GM23338 (cell line): ENCODE results near the gene PARP9. TPM values are rescaled to one million over a fixed set of nuclear protein-coding genes. Genes with fewer than 3 reads are reported as not detected.

ENCODE experiments used
- ATAC-seq: fragments of 200-7000 bp; cut with Tn5 transposase; 3 replicates; pipeline ENCODE4 v1.9.1; 2020
- DNase-seq: peaks from one replicate; pipeline ENCODE4 v3.0.0-alpha.2; 2015; ENCODE audit warnings: low spot score
- H2AFZ ChIP-seq: fragments of 200-600 bp; sonication (generic); 2 replicates; pipeline ENCODE4 v1.8.0; 2016; ENCODE audit warnings: antibody characterized with exemption, mild to moderate bottlenecking, moderate library complexity
- H3F3A ChIP-seq: fragments of 200-600 bp; sonication (generic); replicated peaks from 2 replicates; pipeline ENCODE4 v1.8.0; 2017; ENCODE audit warnings: antibody characterized with exemption, mixed run types, low read depth
- H3K27ac ChIP-seq: fragments of 200-600 bp; sonication (generic); 2 replicates; pipeline ENCODE4 v1.6.1; 2016; ENCODE audit warnings: low read depth
- H3K27me3 ChIP-seq: fragments of 200-600 bp; sonication (generic); 2 replicates; pipeline ENCODE4 v1.8.0; 2016; ENCODE audit warnings: mild to moderate bottlenecking, mixed run types, moderate library complexity; ENCODE audit not compliant: insufficient read depth
- H3K36me3 ChIP-seq: fragments of 200-600 bp; sonication (generic); 2 replicates; pipeline ENCODE4 v1.8.0; 2016; ENCODE audit warnings: mild to moderate bottlenecking; ENCODE audit not compliant: insufficient read depth
- H3K4me1 ChIP-seq: fragments of 200-600 bp; sonication (generic); 2 replicates; pipeline ENCODE4 v1.8.0; 2016; ENCODE audit warnings: mild to moderate bottlenecking, moderate library complexity; ENCODE audit not compliant: insufficient read depth
- H3K4me2 ChIP-seq: fragments of 200-600 bp; sonication (generic); 2 replicates; pipeline ENCODE4 v1.7.1; 2017; ENCODE audit warnings: mixed run types
- H3K4me3 ChIP-seq: fragments of 200-600 bp; sonication (generic); 2 replicates; pipeline ENCODE4 v1.6.1; 2016; ENCODE audit warnings: mixed run types
- H3K79me2 ChIP-seq: fragments of 200-600 bp; sonication (generic); replicated peaks from 2 replicates; pipeline ENCODE4 v1.8.0; 2017; ENCODE audit warnings: mild to moderate bottlenecking; ENCODE audit not compliant: insufficient read depth
- H3K9me2 ChIP-seq: fragments of 200-600 bp; sonication (generic); 2 replicates; pipeline ENCODE4 v1.8.0; 2017; ENCODE audit not compliant: insufficient read depth
- H4K20me1 ChIP-seq: fragments of 200-600 bp; sonication (generic); replicated peaks from 2 replicates; pipeline ENCODE4 v1.8.0; 2017; ENCODE audit warnings: mild to moderate bottlenecking; ENCODE audit not compliant: insufficient read depth
- H3K27ac Mint-ChIP-seq: 2 replicates; pipeline ENCODE4 v1.8.0; 2020; ENCODE audit warnings: inconsistent platforms, mild to moderate bottlenecking, moderate library complexity, mixed read lengths
- H3K27me3 Mint-ChIP-seq: 3 replicates; pipeline ENCODE4 v1.8.0; 2022; ENCODE audit warnings: low read depth, mild to moderate bottlenecking, moderate library complexity, mixed read lengths, inconsistent platforms; ENCODE audit not compliant: insufficient read depth, poor library complexity
- H3K36me3 Mint-ChIP-seq: 3 replicates; pipeline ENCODE4 v1.8.0; 2021; ENCODE audit warnings: low read depth, mild to moderate bottlenecking, inconsistent platforms, moderate library complexity, mixed read lengths
- H3K4me1 Mint-ChIP-seq: 3 replicates; pipeline ENCODE4 v1.8.0; 2020; ENCODE audit warnings: mild to moderate bottlenecking, inconsistent platforms, mixed read lengths
- H3K4me3 Mint-ChIP-seq: 3 replicates; pipeline ENCODE4 v1.8.0; 2021; ENCODE audit warnings: moderate library complexity, mild to moderate bottlenecking, inconsistent platforms, mixed read lengths
- H3K9me3 Mint-ChIP-seq: 3 replicates; pipeline ENCODE4 v1.8.0; 2020; ENCODE audit warnings: moderate library complexity, mild to moderate bottlenecking, inconsistent platforms, mixed read lengths
- CREB1 ChIP-seq: fragments of 250-450 bp; sonication (Bioruptor Pico); IDR thresholded peaks from 2 replicates; pipeline ENCODE4 v1.5.0; 2020; ENCODE audit warnings: low read depth, mild to moderate bottlenecking, moderate library complexity
- ETS1 ChIP-seq: IDR thresholded peaks from 2 replicates; pipeline ENCODE4 v1.6.1; 2016; ENCODE audit warnings: antibody characterized with exemption
- EZH2 ChIP-seq: fragments of 200-600 bp; sonication (generic); IDR thresholded peaks from one replicate; pipeline ENCODE4 v1.8.0; 2017; ENCODE audit warnings: antibody characterized with exemption, mild to moderate bottlenecking, low read depth; ENCODE audit not compliant: unreplicated experiment
- EZH2phosphoT487 ChIP-seq: fragments of 200-600 bp; sonication (generic); IDR thresholded peaks from one replicate; pipeline ENCODE4 v1.8.1; 2018; ENCODE audit warnings: antibody characterized with exemption; ENCODE audit not compliant: unreplicated experiment
- JUNB ChIP-seq: IDR thresholded peaks from one replicate; pipeline ENCODE4 v1.6.1; 2016; ENCODE audit warnings: antibody characterized with exemption; ENCODE audit not compliant: unreplicated experiment
- NANOG ChIP-seq: IDR thresholded peaks from 2 replicates; pipeline ENCODE4 v1.6.1; 2016; ENCODE audit warnings: antibody characterized with exemption, borderline replicate concordance
- POLR2AphosphoS5 ChIP-seq: IDR thresholded peaks from 2 replicates; pipeline ENCODE4 v1.6.1; 2016; ENCODE audit warnings: antibody characterized with exemption, low read depth
- REST ChIP-seq: IDR thresholded peaks from one replicate; pipeline ENCODE4 v1.6.1; 2018; ENCODE audit warnings: antibody characterized with exemption; ENCODE audit not compliant: unreplicated experiment
- STAT1 ChIP-seq: IDR thresholded peaks from one replicate; pipeline ENCODE4 v1.6.1; 2016; ENCODE audit warnings: antibody characterized with exemption; ENCODE audit not compliant: unreplicated experiment
- ZNF114 ChIP-seq: fragments of 250-450 bp; sonication (Bioruptor Pico); IDR thresholded peaks from 2 replicates; pipeline ENCODE4 v1.5.0; 2020; ENCODE audit warnings: mild to moderate bottlenecking, moderate library complexity
- ZNF331 ChIP-seq: fragments of 250-450 bp; sonication (Bioruptor Pico); IDR thresholded peaks from 2 replicates; pipeline ENCODE4 v1.5.0; 2020; ENCODE audit warnings: low read depth, mild to moderate bottlenecking, moderate library complexity
- polyA plus RNA-seq: library from polyadenylated mRNA; unstranded; fragments of >200 nt; fragmentation: Nextera tagmentation; extraction: Ambion mirVana; gene quantifications from 2 replicates; pipeline ENCODE4 v1.2.1, GENCODE V29; 2016
- total RNA-seq: library from RNA; depleted of rRNA; stranded (reverse); fragments of >200 nt; shearing (Covaris generic); gene quantifications from 2 replicates; pipeline ENCODE4 v1.2.3, GENCODE V29; 2014
- TF ChIP-seq, protein P1 (sequence below), 2 experiments: fragments of 200-600 bp in 1 of 2; sonication (generic) in 1 of 2; conservative IDR thresholded peaks; 2 replicates each; pipeline versions ENCODE4 v1.5.1 to v1.6.1; 2016 to 2017; ENCODE audit warnings: antibody characterized with exemption in 2 of 2, low read depth in 2 of 2, mild to moderate bottlenecking in 2 of 2, moderate library complexity in 1 of 2

PARP9 gene
- total and polyA plus RNA-seq, 2 experiments from 2014 or later: 1.8 to 2.2 TPM

DNA sequence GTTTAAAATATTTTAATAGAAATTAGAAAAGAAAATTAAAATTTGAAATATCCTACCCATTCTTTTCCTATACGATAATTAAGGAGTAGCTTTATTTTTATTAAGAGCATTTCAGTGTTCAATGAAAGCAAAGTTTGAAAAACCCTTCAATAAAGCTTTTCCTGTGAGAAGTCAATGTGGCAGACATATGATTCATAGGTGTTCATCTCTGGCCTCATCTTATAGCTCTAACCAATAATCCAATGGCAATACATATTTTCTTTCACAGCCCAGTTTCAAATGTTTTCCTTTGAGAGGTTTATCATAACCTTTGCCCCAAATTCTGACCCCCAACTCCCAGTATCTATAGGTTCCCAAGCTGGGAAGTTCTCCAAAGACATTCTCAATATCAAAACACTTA is 57.6 kb downstream of the PARP9 start:
- Histone ChIP-seq H4K20me1 (peaks cover 75% of the 10 kb centered on the region), H3K4me2 (no peak overlapping the region), H2AFZ (no peak overlapping the region), H3K4me3 (no peak overlapping the region), H3K27me3 (no peaks in the 10 kb centered on the region), H3K4me1 (peaks cover 42% of the 10 kb centered on the region), H3K27ac (no peak overlapping the region), H3K79me2 (peaks cover 100% of the 10 kb centered on the region), H3F3A (no peaks in the 10 kb centered on the region), H3K36me3 (no peaks in the 10 kb centered on the region), H3K9me2 (no peaks in the 10 kb centered on the region)
- DNase-seq (no peak), ATAC-seq (no peak)
- no peak overlapping the region for H3K27ac Mint-ChIP-seq
- no peaks in the 10 kb centered on the region for H3K27me3 Mint-ChIP-seq
- H3K4me1 Mint-ChIP-seq: peaks cover 48% of the 10 kb centered on the region
- no peak for TF ChIP-seq EZH2
- no peak for TF ChIP-seq ZNF114 (CRISPR knock-in tag)
- no peak for TF ChIP-seq CREB1
- no peak for TF ChIP-seq JUNB
- no peak for TF ChIP-seq STAT1
- TF ChIP-seq, protein P1, sequence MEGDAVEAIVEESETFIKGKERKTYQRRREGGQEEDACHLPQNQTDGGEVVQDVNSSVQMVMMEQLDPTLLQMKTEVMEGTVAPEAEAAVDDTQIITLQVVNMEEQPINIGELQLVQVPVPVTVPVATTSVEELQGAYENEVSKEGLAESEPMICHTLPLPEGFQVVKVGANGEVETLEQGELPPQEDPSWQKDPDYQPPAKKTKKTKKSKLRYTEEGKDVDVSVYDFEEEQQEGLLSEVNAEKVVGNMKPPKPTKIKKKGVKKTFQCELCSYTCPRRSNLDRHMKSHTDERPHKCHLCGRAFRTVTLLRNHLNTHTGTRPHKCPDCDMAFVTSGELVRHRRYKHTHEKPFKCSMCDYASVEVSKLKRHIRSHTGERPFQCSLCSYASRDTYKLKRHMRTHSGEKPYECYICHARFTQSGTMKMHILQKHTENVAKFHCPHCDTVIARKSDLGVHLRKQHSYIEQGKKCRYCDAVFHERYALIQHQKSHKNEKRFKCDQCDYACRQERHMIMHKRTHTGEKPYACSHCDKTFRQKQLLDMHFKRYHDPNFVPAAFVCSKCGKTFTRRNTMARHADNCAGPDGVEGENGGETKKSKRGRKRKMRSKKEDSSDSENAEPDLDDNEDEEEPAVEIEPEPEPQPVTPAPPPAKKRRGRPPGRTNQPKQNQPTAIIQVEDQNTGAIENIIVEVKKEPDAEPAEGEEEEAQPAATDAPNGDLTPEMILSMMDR (conservative IDR thresholded peaks at IDR 0.05; ENCODE audit: low read depth in 2 of 2): no peak
- TF ChIP-seq ZNF331 (CRISPR knock-in tag): no peak
- TF ChIP-seq ETS1: no peak
- H3K9me3 Mint-ChIP-seq: no peaks in the 10 kb centered on the region
- H3K36me3 Mint-ChIP-seq: no peaks in the 10 kb centered on the region
- no peak overlapping the region for H3K4me3 Mint-ChIP-seq

DNA sequence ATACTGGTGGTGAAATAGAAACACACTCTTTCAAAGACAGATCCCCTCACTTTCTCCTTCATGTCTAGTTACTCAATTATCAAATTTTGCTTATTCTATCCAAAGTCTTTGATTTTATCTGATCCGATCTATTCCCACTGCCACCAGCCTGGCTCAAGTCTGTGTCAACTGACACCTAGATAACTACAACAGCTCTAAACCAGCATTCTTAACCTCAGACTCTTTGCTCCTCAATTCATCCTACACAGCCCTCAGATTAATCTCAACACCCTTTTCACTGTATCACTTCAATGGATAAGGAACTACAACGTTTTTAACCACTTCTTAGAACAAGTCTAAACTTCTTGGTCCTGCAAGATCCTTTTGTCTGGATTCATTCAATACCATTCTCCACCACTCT is 58.4 kb downstream of the PARP9 start:
- Histone ChIP-seq H3K4me1 (peaks cover 35% of the 10 kb centered on the region), H3K27ac (no peak overlapping the region), H3K27me3 (no peaks in the 10 kb centered on the region), H3K36me3 (no peaks in the 10 kb centered on the region), H3K4me3 (no peak overlapping the region), H2AFZ (no peak overlapping the region), H3K4me2 (no peak overlapping the region), H3K79me2 (peaks cover 100% of the 10 kb centered on the region), H3F3A (no peaks in the 10 kb centered on the region), H3K9me2 (no peaks in the 10 kb centered on the region), H4K20me1 (peaks cover 74% of the 10 kb centered on the region)
- H3K36me3 Mint-ChIP-seq: no peaks in the 10 kb centered on the region
- peaks cover 42% of the 10 kb centered on the region for H3K4me1 Mint-ChIP-seq
- H3K27ac Mint-ChIP-seq: 0 out of 2 replicates have a peak overlapping the region, but pooled peaks have one; percentile 3
- no peak overlapping the region for H3K4me3 Mint-ChIP-seq
- H3K9me3 Mint-ChIP-seq: no peaks in the 10 kb centered on the region
- no peak for DNase-seq
- no peaks in the 10 kb centered on the region for H3K27me3 Mint-ChIP-seq
- no peak for ATAC-seq
- TF ChIP-seq JUNB (no peak), ZNF331 (CRISPR knock-in tag) (no peak), NANOG (no peak), ZNF114 (CRISPR knock-in tag) (no peak), EZH2phosphoT487 (no peak), CREB1 (no peak), ETS1 (no peak), POLR2AphosphoS5 (no peak), STAT1 (no peak), REST (no peak)
- TF ChIP-seq, protein P1 (conservative IDR thresholded peaks at IDR 0.05; ENCODE audit: low read depth in 2 of 2): no peak
